HL-60 (cell line): ENCODE results near the gene UPK1A.
"Not testable (repeated sequence)": the region's sequence is repeated elsewhere in the genome, so short reads cannot be mapped to it uniquely, and the experiment has no call there.

Experiments used
- DNase-seq, 2 experiments: peaks; one replicate each; pipeline ENCODE4 v3.0.0-alpha.2; 2010 to 2020; ENCODE audit warnings: low read depth in 1 of 2, low spot score in 1 of 2
- H3K27ac ChIP-seq: fragments of 250-450 bp; sonication (Bioruptor Pico); replicated peaks from 2 replicates; pipeline ENCODE4 v1.5.1; 2020; ENCODE audit warnings: mild to moderate bottlenecking, moderate library complexity
- H3K27me3 ChIP-seq: fragments of 250-450 bp; sonication (Bioruptor Pico); 2 replicates; pipeline ENCODE4 v1.5.1; 2021; ENCODE audit warnings: mild to moderate bottlenecking, moderate library complexity; ENCODE audit not compliant: insufficient read depth, poor library complexity, severe bottlenecking
- H3K4me3 ChIP-seq: replicated peaks from 2 replicates; pipeline ENCODE4 v1.5.1; 2011; ENCODE audit warnings: mild to moderate bottlenecking, control low read depth, low read length; ENCODE audit not compliant: insufficient read depth
- CTCF ChIP-seq: IDR thresholded peaks from one replicate; pipeline ENCODE4 v1.5.1; 2011; ENCODE audit warnings: low read length, control low read depth, inconsistent platforms; ENCODE audit not compliant: insufficient read depth
- GABPA ChIP-seq: IDR thresholded peaks from 2 replicates; pipeline ENCODE4 v1.6.1; 2012; ENCODE audit warnings: low read depth
- POLR2AphosphoS5 ChIP-seq: IDR thresholded peaks from 2 replicates; pipeline ENCODE4 v1.6.1; 2012; ENCODE audit warnings: low read depth
- REST ChIP-seq: IDR thresholded peaks from 2 replicates; pipeline ENCODE4 v1.6.1; 2012; ENCODE audit warnings: low read depth; ENCODE audit not compliant: insufficient replicate concordance
- SPI1 ChIP-seq: IDR thresholded peaks from 2 replicates; pipeline ENCODE4 v1.6.1; 2012; ENCODE audit warnings: low read depth, mild to moderate bottlenecking, borderline replicate concordance

The UPK1A gene

GRCh38 chr19:35673121-35673804 is 6.9 kb downstream of the UPK1A start:
- H3K27me3 ChIP-seq = peaks cover 28% of the 10 kb centered on the region
- H3K27ac ChIP-seq = no peak overlapping the region
- DNase-seq = no peak
- no peak overlapping the region for H3K4me3 ChIP-seq
- TF ChIP-seq SPI1 (no peak), CTCF (no peak), POLR2AphosphoS5 (no peak), GABPA (no peak), REST (no peak)

- H3K27ac ChIP-seq = no peak overlapping the region
- no peak overlapping the region for H3K4me3 ChIP-seq
- DNase-seq = no peak
- TF ChIP-seq GABPA (no peak), CTCF (no peak), REST (no peak), SPI1 (no peak), POLR2AphosphoS5 (no peak)
- peaks cover 24% of the 10 kb centered on the region for H3K27me3 ChIP-seq
Observed at GRCh38 chr19:35675589-35676140, 9.3 kb downstream of the UPK1A start.

DNA sequence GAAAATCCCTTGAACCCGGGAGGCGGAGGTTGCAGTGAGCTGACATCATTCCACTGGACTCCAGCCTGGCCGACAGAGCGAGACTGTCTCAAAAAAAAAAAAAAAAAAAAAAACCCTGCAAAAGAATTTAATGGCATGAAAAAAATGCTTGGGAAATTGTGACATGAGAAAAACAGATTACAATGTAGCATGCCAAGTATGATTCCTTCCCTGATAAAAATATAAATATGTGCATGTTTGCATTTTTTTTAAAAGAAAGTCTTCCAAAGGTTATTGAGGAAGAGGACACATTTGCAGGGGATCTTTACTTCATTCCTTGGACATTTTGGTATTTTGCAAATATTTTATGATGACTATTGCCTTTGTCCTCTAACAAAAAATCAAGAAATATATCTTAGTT is 23.5 kb downstream of the UPK1A start:
- H3K4me3 ChIP-seq = no peak overlapping the region
- peaks cover 4% of the 10 kb centered on the region for H3K27me3 ChIP-seq
- TF ChIP-seq GABPA (no peak), SPI1 (no peak), REST (no peak), CTCF (no peak), POLR2AphosphoS5 (no peak)
- no peak for DNase-seq
- no peak overlapping the region for H3K27ac ChIP-seq

DNA sequence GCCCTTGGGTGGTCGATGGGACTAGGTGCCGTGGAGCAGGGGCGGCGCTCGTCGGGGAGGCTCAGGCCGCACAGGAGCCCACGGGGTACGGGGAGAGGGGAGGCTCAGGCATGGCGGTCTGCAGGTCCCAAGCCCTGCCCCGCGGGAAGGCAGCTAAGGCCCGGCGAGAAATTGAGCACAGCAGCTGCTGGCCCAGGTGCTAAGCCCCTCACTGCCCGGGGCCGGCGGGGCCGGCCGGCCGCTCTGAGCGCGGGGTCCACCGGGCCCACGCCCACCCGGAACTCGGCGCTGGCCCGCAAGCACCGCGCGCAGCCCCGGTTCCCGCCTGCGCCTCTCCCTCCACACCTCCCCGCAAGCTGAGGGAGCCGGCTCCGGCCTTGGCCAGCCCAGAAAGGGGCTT is 24.8 kb downstream of the UPK1A start:
- not testable (repeated sequence) for H3K27me3 ChIP-seq, DNase-seq, H3K27ac ChIP-seq, H3K4me3 ChIP-seq
